AG04449 (cell line): ENCODE measurements around the gene NAV2.

Experiments
- CTCF ChIA-PET: fragments of 350-600 bp; formaldehyde crosslinking; extraction: SDS; loops from one replicate; lab custom pipeline; 2021; ENCODE audit warnings: antibody characterized with exemption; lab: Yijun Ruan, JAX
- POLR2A ChIA-PET: fragments of 400-600, 350-600 bp; formaldehyde crosslinking; extraction: SDS; loops from one replicate; lab custom pipeline; 2020; ENCODE audit warnings: antibody characterized with exemption, inconsistent platforms; lab: Yijun Ruan, JAX
- DNase-seq: peaks from one replicate; pipeline ENCODE4 v3.0.0-alpha.2; 2010; ENCODE audit warnings: low read depth, low spot score
- H3K4me3 ChIP-seq: 2 replicates; pipeline ENCODE4 v1.5.1; 2011; ENCODE audit warnings: low read depth, mild to moderate bottlenecking, control low read depth, low read length
- TF ChIP-seq, protein P1 (sequence below): IDR thresholded peaks from one replicate; pipeline ENCODE4 v1.5.1; 2011; ENCODE audit warnings: mild to moderate bottlenecking, moderate library complexity, low read length, control low read depth, inconsistent platforms; ENCODE audit not compliant: insufficient read depth; ENCODE audit errors: missing control alignments

The NAV2 gene

DNA sequence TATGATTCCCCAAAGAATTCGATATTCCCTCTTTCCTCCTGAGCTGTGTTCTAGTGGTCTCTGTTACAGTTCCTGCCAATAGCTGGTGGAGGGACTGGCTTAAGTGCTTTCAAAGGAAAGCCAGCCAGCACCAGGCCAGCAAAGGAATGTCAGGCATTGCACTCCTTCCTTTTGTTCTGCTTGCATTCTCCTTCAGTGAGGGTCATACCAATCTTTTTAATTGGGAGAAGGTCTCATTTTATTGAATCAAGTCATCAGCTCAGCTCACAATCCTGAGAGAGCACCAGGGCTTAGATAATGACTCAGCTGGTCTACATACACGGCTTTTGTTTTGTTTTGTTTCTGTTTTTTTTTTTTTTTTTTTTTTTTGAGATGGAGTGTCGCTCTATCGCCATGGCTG, 222.9 kb downstream of the NAV2 start:
- no peak for DNase-seq
- H3K4me3 ChIP-seq = peak overlapping the region; percentile 0
- POLR2A ChIA-PET = interaction anchor here (0.8 to 1.5 kb wide), 4 partner anchors 14 to 193 kb away, joined by 3 to 7 read pairs (median 5); no protein-coding TSS in a partner anchor
- CTCF ChIA-PET = interaction anchor here (0.6 to 8.9 kb wide), 13 partner anchors 8 to 419 kb away, joined by 3 to 119 read pairs (median 19); no protein-coding TSS in a partner anchor
- TF ChIP-seq, protein P1, sequence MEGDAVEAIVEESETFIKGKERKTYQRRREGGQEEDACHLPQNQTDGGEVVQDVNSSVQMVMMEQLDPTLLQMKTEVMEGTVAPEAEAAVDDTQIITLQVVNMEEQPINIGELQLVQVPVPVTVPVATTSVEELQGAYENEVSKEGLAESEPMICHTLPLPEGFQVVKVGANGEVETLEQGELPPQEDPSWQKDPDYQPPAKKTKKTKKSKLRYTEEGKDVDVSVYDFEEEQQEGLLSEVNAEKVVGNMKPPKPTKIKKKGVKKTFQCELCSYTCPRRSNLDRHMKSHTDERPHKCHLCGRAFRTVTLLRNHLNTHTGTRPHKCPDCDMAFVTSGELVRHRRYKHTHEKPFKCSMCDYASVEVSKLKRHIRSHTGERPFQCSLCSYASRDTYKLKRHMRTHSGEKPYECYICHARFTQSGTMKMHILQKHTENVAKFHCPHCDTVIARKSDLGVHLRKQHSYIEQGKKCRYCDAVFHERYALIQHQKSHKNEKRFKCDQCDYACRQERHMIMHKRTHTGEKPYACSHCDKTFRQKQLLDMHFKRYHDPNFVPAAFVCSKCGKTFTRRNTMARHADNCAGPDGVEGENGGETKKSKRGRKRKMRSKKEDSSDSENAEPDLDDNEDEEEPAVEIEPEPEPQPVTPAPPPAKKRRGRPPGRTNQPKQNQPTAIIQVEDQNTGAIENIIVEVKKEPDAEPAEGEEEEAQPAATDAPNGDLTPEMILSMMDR = no peak

DNA sequence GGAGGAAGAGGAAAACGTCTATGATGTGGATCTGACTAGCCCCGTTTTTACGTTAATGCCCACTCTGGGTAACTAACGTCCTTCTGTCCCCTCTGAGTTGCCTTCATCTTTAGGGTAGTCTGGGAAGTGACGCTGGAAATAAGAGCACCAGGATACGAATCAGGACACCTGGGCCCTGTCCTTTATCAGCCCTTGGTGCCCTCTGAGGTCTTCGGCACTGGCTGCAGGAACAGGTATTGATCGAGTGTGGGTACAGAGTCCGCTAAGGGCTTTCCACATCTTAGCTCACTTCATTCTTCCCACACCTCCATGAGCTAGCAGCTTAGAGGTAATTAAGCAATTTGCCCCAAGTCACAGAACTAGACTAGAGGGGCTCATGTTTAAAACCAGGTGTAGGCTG, 223.8 kb downstream of the NAV2 start:
- CTCF ChIA-PET = interaction anchor here (0.5 to 8.9 kb wide), 13 partner anchors 9 to 418 kb away, joined by 3 to 119 read pairs (median 19); no protein-coding TSS in a partner anchor
- no peak overlapping the region for H3K4me3 ChIP-seq
- POLR2A ChIA-PET = interaction anchor here (1.4 kb wide), 1 partner anchor 176 kb away, joined by 4 read pairs; no protein-coding TSS in a partner anchor
- no peak for DNase-seq
- TF ChIP-seq, protein P1 = no peak

DNA sequence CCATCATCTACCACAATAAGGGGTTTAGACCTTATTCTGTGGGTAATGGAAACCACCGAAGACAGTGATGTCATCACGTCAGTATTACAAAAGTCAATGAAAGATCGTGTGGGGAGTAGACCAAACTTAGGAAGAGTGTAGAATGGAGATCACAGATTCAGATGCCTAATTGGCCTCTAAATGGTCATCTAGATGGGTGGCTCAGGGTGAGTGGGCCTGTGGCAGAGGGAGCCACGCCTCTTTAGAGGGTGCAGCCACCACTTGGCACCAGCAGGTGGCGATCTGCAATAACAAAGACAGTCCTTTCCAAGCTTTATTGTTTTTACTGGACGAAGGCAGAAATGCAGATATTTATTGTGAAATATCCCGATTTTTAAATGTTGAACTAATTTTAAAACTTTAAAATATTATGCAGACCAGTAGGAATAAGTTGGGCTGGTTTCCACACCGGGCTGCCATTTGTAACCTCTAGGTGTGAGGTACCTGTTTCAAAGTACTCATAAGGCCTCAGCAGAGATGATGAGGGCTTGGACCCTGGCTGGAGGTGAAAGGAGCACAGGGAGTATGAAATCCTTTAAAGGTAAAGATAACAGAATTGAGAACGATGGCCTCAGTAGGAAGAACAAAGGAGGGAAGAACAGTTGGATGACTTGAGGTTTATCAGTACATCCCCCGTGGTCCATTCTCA, 225.7 kb downstream of the NAV2 start:
- DNase-seq = no peak
- ChIA-PET CTCF (interaction anchor here (0.6 to 8.9 kb wide), 21 partner anchors 8 to 416 kb away, joined by 3 to 119 read pairs (median 6); no protein-coding TSS in a partner anchor), POLR2A (no interaction called here)
- TF ChIP-seq, protein P1 = peak; percentile 65
- H3K4me3 ChIP-seq = no peak overlapping the region

DNA sequence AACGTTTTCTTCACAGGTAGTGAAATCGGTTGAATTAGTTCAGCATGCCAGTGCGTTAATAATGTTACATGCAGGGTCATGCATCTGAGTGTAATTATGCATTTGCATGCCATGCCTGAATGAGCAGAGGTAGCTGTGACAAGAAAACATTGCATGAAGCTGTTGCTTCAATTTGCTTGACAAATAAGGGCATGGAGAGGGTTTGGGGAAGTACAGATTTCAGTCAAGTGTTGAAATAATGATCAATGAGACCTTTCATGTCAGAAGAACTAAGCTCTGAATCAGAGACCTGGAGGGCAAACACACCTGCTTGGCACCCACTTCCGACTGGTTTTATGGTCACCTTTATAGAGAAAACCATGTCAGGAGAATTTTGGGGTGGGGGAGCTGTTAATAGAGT, 226.2 kb downstream of the NAV2 start:
- TF ChIP-seq, protein P1 = no peak
- DNase-seq = no peak
- POLR2A ChIA-PET = no interaction called here
- CTCF ChIA-PET = interaction anchor here (0.6 to 6.1 kb wide), 19 partner anchors 8 to 415 kb away, joined by 3 to 75 read pairs (median 3); no protein-coding TSS in a partner anchor
- no peak overlapping the region for H3K4me3 ChIP-seq

DNA sequence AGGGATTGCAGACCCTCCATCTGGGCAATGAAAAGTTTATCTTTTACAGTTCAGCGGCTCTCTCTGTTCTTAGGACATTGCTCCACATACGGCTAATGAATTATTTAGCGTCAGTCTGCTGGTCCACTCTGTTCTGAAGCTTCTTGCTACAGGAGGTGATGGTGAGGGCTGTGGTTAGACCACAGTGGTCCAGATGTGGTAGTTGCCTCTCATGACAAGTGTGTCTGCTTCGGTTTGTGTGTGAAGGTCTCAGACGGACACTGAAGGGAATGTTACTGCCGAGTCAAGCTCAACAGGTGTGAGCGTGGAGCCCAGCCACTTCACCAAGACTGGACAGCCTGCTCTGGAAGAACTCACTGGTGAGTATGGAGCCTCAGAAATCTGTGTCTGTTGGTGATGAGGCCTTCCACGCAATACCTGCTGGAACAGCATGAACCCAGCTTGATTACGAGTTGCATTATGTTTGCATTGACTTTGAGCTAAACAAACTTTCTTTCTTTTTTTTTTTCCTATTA, 226.8 kb downstream of the NAV2 start:
- TF ChIP-seq, protein P1 = no peak

DNA sequence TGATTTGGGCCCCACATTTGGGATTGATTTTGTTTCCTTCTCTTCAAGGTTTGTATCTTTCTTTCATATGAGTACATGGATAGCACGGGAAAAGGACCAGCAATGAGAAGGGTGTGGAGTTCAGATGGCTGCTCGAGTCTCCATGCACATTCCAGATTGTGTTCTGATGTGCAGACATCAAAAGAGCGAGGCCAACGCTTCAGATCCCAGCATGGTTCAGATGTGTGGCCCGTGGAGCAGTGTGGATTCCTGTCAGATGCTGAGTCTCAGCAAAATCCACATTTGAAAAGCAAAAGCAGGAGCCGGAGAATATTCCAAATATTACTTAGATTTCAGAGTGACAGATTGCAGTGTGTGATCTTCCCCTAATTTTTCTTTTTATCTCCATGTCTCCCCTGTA, 228.2 kb downstream of the NAV2 start:
- no peak for DNase-seq
- TF ChIP-seq, protein P1 = no peak
- CTCF ChIA-PET = interaction anchor here (1.2 to 6.1 kb wide), 5 partner anchors 11 to 413 kb away, joined by 3 to 75 read pairs (median 12); no protein-coding TSS in a partner anchor
- H3K4me3 ChIP-seq = no peak overlapping the region
- POLR2A ChIA-PET = no interaction called here

More for the DNA sequence above, 226.8 kb downstream of the NAV2 start:
- CTCF ChIA-PET = interaction anchor here (0.6 to 6.1 kb wide), 19 partner anchors 8 to 414 kb away, joined by 3 to 75 read pairs (median 3); no protein-coding TSS in a partner anchor
- POLR2A ChIA-PET = no interaction called here
- DNase-seq = no peak
- no peak overlapping the region for H3K4me3 ChIP-seq
